HepG2 (cell line): ENCODE measurements around the gene RSPH9. TPM values are rescaled to one million over a fixed set of nuclear protein-coding genes. Genes with fewer than 3 reads are reported as not detected.

Experiments
- CCAR2 ChIP-seq: fragments of 200-400 bp; formaldehyde crosslinking; optimal IDR thresholded peaks from 2 replicates; pipeline ENCODE3; 2018; ENCODE audit warnings: low read depth, mild to moderate bottlenecking, low read length, moderate library complexity
- FOXC1 ChIP-seq: sonication (generic); formaldehyde crosslinking; IDR thresholded peaks from 2 replicates; pipeline ENCODE4 v1.8.0; 2022; ENCODE audit warnings: mild to moderate bottlenecking, missing genetic modification reagents, borderline replicate concordance
- HDAC2 ChIP-seq: sonication (generic); formaldehyde crosslinking; IDR thresholded peaks from 2 replicates; pipeline ENCODE4 v1.4.0; 2020; ENCODE audit warnings: missing genetic modification reagents
- HHEX ChIP-seq: IDR thresholded peaks from 2 replicates; pipeline ENCODE4 v1.6.1; 2016; ENCODE audit warnings: control low read depth
- KDM2A ChIP-seq: sonication (generic); formaldehyde crosslinking; IDR thresholded peaks from 2 replicates; pipeline ENCODE4 v1.4.0; 2020; ENCODE audit warnings: low read depth, missing genetic modification reagents, borderline replicate concordance
- KLF16 ChIP-seq, 2 experiments: sonication (generic) in 1 of 2; formaldehyde crosslinking in 1 of 2; IDR thresholded peaks; 2 replicates each; pipeline versions ENCODE4 v1.6.1 to v1.8.0; 2016 to 2023; ENCODE audit warnings: missing genetic modification reagents in 2 of 2, missing compliant biosample characterization in 1 of 2
- NCOA5 ChIP-seq: sonication (generic); formaldehyde crosslinking; IDR thresholded peaks from 2 replicates; pipeline ENCODE4 v1.4.0; 2020; ENCODE audit warnings: missing genetic modification reagents
- PPARG ChIP-seq: conservative IDR thresholded peaks from 2 replicates; pipeline ENCODE4 v1.6.1; 2016; ENCODE audit warnings: missing biosample characterization, missing genetic modification reagents
- SMARCC2 ChIP-seq: fragments of 450-650 bp; IDR thresholded peaks from 2 replicates; pipeline ENCODE4 v1.6.1; 2017; ENCODE audit warnings: antibody characterized with exemption, mild to moderate bottlenecking
- TMF1 ChIP-seq: sonication (generic); formaldehyde crosslinking; IDR thresholded peaks from 2 replicates; pipeline ENCODE4 v1.8.1; 2022; ENCODE audit warnings: low read depth, missing genetic modification reagents
- ZNF496 ChIP-seq: sonication (generic); formaldehyde crosslinking; IDR thresholded peaks from 2 replicates; pipeline ENCODE4 v1.8.1; 2023; ENCODE audit warnings: mild to moderate bottlenecking, moderate library complexity, missing genetic modification reagents; ENCODE audit not compliant: insufficient replicate concordance
- ZNF713 ChIP-seq: sonication (generic); formaldehyde crosslinking; IDR thresholded peaks from 2 replicates; pipeline ENCODE4 v1.4.0; 2020; ENCODE audit warnings: mild to moderate bottlenecking, missing genetic modification reagents
- ZNF749 ChIP-seq: sonication (generic); formaldehyde crosslinking; IDR thresholded peaks from 2 replicates; pipeline ENCODE4 v1.8.0; 2022; ENCODE audit warnings: mild to moderate bottlenecking, missing genetic modification reagents, moderate library complexity, borderline replicate concordance
- polyA plus RNA-seq, 8 experiments: library from polyadenylated mRNA; depleted of rRNA in 3 of 8; stranded (reverse) in 7 of 8; unstranded in 1 of 8; fragments of >200 nt; fragmentation: Illumina TruSeq in 4 of 8; extraction: Trizol in 4 of 8; gene quantifications; 2 replicates each; pipeline versions ENCODE4 v1.2.1 to v1.2.3, GENCODE V29; 2011 to 2016; ENCODE audit warnings: low read depth in 4 of 8, missing spikeins in 1 of 8, mixed read lengths in 1 of 8; ENCODE audit not compliant: insufficient read depth in 1 of 8
- total RNA-seq, 5 experiments: library from RNA; depleted of rRNA; stranded (reverse); fragments of >200 nt; fragmentation: Illumina TruSeq; extraction: Trizol; gene quantifications; 2 replicates each; pipeline ENCODE4 v1.2.3, GENCODE V29; 2016; ENCODE audit warnings: low read depth in 1 of 5
- TF ChIP-seq, protein P1 (sequence below): IDR thresholded peaks from 2 replicates; pipeline ENCODE4 v1.6.1; 2012; ENCODE audit warnings: low read depth, low read length, improper control_type of control experiment
- TF ChIP-seq, protein P2 (sequence below): sonication (generic); formaldehyde crosslinking; IDR thresholded peaks from 2 replicates; pipeline ENCODE4 v1.4.0; 2020; ENCODE audit warnings: missing genetic modification reagents, mild to moderate bottlenecking, borderline replicate concordance
- TF ChIP-seq, protein P3 (sequence below): sonication (generic); formaldehyde crosslinking; IDR thresholded peaks from 2 replicates; pipeline ENCODE4 v1.4.0; 2020; ENCODE audit warnings: missing genetic modification reagents
- TF ChIP-seq, protein P4 (sequence below): sonication (generic); formaldehyde crosslinking; IDR thresholded peaks from 2 replicates; pipeline ENCODE4 v1.4.0; 2020; ENCODE audit warnings: missing genetic modification reagents
- TF ChIP-seq, protein P5 (sequence below): sonication (generic); formaldehyde crosslinking; IDR thresholded peaks from 2 replicates; pipeline ENCODE4 v1.5.1; 2020; ENCODE audit warnings: mild to moderate bottlenecking, moderate library complexity, missing genetic modification reagents
- TF ChIP-seq, protein P6 (sequence below): sonication (generic); formaldehyde crosslinking; IDR thresholded peaks from 2 replicates; pipeline ENCODE4 v1.5.0; 2020; ENCODE audit warnings: mild to moderate bottlenecking, low read depth, missing genetic modification reagents, borderline replicate concordance

Gene RSPH9
- total and polyA plus RNA-seq, 2 of the 13 experiments (the other 11 are each of a cell fraction or from before 2014, with no cell fraction given), result 0.04 TPM; not detected in 1

DNA sequence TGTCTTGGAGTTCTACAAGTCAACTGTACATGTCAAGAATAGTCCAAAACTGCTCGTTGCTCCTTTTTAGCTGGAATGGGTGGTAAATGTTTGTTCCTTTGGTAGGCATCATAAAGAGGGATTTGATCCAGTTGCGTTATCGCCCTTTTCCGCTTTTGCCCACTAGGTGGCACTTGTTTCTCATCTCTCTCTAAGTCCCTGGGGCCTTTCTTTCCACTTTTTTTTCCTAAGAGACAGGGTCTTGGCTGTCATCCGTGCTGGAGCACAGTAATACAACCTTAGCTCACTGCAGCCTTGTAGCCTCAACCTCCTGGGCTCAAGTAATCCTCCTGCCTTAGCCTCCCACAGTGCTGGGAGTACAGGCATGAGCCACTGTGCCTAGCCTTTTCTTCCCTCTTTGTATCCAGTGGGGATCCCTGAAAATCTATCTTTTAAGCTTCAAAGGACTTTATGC, 36.5 kb upstream of the RSPH9 start (continued):
- TF ChIP-seq, protein P1, sequence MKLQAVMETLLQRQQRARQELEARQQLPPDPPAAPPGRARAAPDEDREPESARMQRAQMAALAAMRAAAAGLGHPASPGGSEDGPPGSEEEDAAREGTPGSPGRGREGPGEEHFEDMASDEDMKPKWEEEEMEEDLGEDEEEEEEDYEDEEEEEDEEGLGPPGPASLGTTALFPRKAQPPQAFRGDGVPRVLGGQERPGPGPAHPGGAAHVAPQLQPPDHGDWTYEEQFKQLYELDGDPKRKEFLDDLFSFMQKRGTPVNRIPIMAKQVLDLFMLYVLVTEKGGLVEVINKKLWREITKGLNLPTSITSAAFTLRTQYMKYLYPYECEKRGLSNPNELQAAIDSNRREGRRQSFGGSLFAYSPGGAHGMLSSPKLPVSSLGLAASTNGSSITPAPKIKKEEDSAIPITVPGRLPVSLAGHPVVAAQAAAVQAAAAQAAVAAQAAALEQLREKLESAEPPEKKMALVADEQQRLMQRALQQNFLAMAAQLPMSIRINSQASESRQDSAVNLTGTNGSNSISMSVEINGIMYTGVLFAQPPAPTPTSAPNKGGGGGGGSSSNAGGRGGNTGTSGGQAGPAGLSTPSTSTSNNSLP, result 0 out of 2 replicates have a peak, but pooled peaks have one; percentile 11
- TF ChIP-seq KLF16 (CRISPR knock-in tag; IDR thresholded peaks at IDR 0.05) (0 out of 4 replicates have a peak, but pooled peaks of 1 of the 2 experiments have one; percentile 50), SMARCC2 (no peak), PPARG (no peak), ZNF496 (CRISPR knock-in tag) (no peak), ZNF713 (CRISPR knock-in tag) (0 out of 2 replicates have a peak, but pooled peaks have one; percentile 45), NCOA5 (CRISPR knock-in tag) (no peak), KDM2A (CRISPR knock-in tag) (0 out of 2 replicates have a peak, but pooled peaks have one; percentile 23), TMF1 (CRISPR knock-in tag) (no peak), HHEX (CRISPR knock-in tag) (no peak), CCAR2 (no peak), ZNF749 (CRISPR knock-in tag) (no peak), HDAC2 (no peak), FOXC1 (CRISPR knock-in tag) (no peak)
- TF ChIP-seq, protein P2, sequence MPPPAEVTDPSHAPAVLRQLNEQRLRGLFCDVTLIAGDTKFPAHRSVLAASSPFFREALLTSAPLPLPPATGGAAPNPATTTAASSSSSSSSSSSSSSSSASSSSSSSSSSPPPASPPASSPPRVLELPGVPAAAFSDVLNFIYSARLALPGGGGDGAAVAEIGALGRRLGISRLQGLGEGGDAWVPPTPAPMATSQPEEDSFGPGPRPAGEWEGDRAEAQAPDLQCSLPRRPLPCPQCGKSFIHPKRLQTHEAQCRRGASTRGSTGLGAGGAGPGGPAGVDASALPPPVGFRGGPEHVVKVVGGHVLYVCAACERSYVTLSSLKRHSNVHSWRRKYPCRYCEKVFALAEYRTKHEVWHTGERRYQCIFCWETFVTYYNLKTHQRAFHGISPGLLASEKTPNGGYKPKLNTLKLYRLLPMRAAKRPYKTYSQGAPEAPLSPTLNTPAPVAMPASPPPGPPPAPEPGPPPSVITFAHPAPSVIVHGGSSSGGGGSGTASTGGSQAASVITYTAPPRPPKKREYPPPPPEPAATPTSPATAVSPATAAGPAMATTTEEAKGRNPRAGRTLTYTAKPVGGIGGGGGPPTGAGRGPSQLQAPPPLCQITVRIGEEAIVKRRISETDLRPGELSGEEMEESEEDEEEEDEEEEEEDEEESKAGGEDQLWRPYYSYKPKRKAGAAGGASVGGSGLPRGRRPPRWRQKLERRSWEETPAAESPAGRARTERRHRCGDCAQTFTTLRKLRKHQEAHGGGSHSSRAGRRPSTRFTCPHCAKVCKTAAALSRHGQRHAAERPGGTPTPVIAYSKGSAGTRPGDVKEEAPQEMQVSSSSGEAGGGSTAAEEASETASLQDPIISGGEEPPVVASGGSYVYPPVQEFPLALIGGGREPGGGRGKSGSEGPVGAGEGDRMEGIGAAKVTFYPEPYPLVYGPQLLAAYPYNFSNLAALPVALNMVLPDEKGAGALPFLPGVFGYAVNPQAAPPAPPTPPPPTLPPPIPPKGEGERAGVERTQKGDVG (CRISPR knock-in tag), result no peak
- TF ChIP-seq, protein P3, sequence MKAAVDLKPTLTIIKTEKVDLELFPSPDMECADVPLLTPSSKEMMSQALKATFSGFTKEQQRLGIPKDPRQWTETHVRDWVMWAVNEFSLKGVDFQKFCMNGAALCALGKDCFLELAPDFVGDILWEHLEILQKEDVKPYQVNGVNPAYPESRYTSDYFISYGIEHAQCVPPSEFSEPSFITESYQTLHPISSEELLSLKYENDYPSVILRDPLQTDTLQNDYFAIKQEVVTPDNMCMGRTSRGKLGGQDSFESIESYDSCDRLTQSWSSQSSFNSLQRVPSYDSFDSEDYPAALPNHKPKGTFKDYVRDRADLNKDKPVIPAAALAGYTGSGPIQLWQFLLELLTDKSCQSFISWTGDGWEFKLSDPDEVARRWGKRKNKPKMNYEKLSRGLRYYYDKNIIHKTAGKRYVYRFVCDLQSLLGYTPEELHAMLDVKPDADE (CRISPR knock-in tag), result no peak
- TF ChIP-seq, protein P4, sequence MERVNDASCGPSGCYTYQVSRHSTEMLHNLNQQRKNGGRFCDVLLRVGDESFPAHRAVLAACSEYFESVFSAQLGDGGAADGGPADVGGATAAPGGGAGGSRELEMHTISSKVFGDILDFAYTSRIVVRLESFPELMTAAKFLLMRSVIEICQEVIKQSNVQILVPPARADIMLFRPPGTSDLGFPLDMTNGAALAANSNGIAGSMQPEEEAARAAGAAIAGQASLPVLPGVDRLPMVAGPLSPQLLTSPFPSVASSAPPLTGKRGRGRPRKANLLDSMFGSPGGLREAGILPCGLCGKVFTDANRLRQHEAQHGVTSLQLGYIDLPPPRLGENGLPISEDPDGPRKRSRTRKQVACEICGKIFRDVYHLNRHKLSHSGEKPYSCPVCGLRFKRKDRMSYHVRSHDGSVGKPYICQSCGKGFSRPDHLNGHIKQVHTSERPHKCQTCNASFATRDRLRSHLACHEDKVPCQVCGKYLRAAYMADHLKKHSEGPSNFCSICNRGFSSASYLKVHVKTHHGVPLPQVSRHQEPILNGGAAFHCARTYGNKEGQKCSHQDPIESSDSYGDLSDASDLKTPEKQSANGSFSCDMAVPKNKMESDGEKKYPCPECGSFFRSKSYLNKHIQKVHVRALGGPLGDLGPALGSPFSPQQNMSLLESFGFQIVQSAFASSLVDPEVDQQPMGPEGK (CRISPR knock-in tag), result peak; percentile 29; the same call in 1 of the 2 replicates
- TF ChIP-seq, protein P5, sequence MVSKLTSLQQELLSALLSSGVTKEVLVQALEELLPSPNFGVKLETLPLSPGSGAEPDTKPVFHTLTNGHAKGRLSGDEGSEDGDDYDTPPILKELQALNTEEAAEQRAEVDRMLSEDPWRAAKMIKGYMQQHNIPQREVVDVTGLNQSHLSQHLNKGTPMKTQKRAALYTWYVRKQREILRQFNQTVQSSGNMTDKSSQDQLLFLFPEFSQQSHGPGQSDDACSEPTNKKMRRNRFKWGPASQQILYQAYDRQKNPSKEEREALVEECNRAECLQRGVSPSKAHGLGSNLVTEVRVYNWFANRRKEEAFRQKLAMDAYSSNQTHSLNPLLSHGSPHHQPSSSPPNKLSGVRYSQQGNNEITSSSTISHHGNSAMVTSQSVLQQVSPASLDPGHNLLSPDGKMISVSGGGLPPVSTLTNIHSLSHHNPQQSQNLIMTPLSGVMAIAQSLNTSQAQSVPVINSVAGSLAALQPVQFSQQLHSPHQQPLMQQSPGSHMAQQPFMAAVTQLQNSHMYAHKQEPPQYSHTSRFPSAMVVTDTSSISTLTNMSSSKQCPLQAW (CRISPR knock-in tag), result 0 out of 2 replicates have a peak, but pooled peaks have one; percentile 36
- TF ChIP-seq, protein P6, sequence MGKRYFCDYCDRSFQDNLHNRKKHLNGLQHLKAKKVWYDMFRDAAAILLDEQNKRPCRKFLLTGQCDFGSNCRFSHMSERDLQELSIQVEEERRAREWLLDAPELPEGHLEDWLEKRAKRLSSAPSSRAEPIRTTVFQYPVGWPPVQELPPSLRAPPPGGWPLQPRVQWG (CRISPR knock-in tag), result no peak
